ENCODE results near the gene IDH3A. TPM values are rescaled to one million over a fixed set of nuclear protein-coding genes. Genes with fewer than 3 reads are reported as not detected.

The IDH3A gene
- total RNA-seq, 1 donor from 2014 or later: 103 TPM

- intact Hi-C loops (cut with micrococcal nuclease): no loop called here
These were observed 51.2 kb downstream of the IDH3A start for GRCh38 chr15:78200276-78200930.

GRCh38 chr15:78201281-78202190 lies 52.4 kb downstream of the IDH3A start:
- intact Hi-C loops (cut with micrococcal nuclease): no loop called here

- intact Hi-C loops (cut with micrococcal nuclease): no loop called here
These were observed 54.4 kb downstream of the IDH3A start for GRCh38 chr15:78203346-78204225.

- intact Hi-C loops (cut with micrococcal nuclease): no loop called here
These were observed 55.5 kb downstream of the IDH3A start for GRCh38 chr15:78204351-78205309.

GRCh38 chr15:78205337-78205736 lies 56.2 kb downstream of the IDH3A start:
- intact Hi-C loops (cut with micrococcal nuclease): no loop called here

GRCh38 chr15:78205856-78206255 lies 56.7 kb downstream of the IDH3A start:
- intact Hi-C loops (cut with micrococcal nuclease): no loop called here

- intact Hi-C loops (cut with micrococcal nuclease): no loop called here
These were observed 57.4 kb downstream of the IDH3A start for GRCh38 chr15:78206326-78207109.

GRCh38 chr15:78207110-78207458 lies 57.9 kb downstream of the IDH3A start:
- intact Hi-C loops (cut with micrococcal nuclease): no loop called here

GRCh38 chr15:78207641-78208340 lies 58.6 kb downstream of the IDH3A start:
- intact Hi-C loops (cut with micrococcal nuclease): no loop called here

- intact Hi-C loops (cut with micrococcal nuclease): no loop called here
These were observed 59.2 kb downstream of the IDH3A start for GRCh38 chr15:78208341-78208844.

GRCh38 chr15:78208887-78209645 lies 59.9 kb downstream of the IDH3A start:
- intact Hi-C loops (cut with micrococcal nuclease): no loop called here

- intact Hi-C loops (cut with micrococcal nuclease): no loop called here
These were observed 60.6 kb downstream of the IDH3A start for GRCh38 chr15:78209646-78210348.

- intact Hi-C loops (cut with micrococcal nuclease): no loop called here
These were observed 61.2 kb downstream of the IDH3A start for GRCh38 chr15:78210349-78210717.

GRCh38 chr15:78211189-78211921 lies 62.2 kb downstream of the IDH3A start:
- intact Hi-C loops (cut with micrococcal nuclease): no loop called here

- intact Hi-C loops (cut with micrococcal nuclease): no loop called here
These were observed 62.8 kb downstream of the IDH3A start for GRCh38 chr15:78212008-78212407.

GRCh38 chr15:78212546-78213424 lies 63.6 kb downstream of the IDH3A start:
- intact Hi-C loops (cut with micrococcal nuclease): no loop called here
